Measurements from ENCODE around the gene ZC3H12A. TPM values are rescaled to one million over a fixed set of nuclear protein-coding genes. Genes with fewer than 3 reads are reported as not detected.

The ZC3H12A gene
- total and polyA plus RNA-seq, 2 donors (not counting 1 experiment from before 2014, with no cell fraction given): 73.0 to 170 TPM

DNA sequence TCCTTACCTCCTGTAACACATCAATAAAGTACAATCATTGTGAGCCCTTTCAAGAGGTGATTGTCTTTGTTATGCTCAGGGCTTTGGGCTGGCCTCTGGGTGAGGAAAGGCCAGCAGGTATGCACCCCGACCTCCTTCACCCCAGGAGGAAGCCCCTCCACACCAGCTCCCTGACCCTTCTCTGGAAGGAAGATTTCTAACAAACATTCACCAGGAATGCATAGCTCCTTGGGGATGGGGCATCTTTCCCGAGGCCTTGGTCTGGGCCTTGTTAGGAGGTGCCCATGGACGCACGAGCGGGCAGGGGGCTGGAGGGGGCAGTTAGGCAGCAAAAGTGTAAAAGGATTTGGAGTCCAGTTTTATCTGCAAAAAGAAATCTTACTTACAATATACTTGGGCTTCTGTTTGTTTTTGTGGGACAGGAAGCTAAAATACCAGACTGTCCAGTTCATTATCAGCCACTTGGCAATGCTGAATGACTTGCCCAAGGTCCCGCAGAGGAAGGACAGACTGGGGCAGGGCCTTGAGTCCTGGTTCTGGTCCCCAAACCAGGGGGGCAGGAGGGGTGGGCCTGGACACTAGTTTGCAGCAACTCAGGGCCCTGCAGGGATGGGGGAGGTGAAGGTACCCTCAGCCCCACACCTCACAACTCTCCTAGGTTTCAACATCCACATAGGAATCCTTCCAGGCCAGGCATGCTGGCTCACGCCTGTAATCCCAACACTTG is 10.1 kb downstream of the ZC3H12A start:
- WGBS (ENCODE audit: insufficient coverage): no CpG with 5 or more reads among the region's 7 CpGs
- H3K27ac ChIP-seq (ENCODE audit: low read length in 2 of 2): no peak overlapping the region
- H2AFZ ChIP-seq (ENCODE audit: insufficient read depth, low read depth, low read length, poor library complexity, severe bottlenecking): no peak overlapping the region
- Mint-ChIP-seq H3K27me3 (no peaks in the 10 kb centered on the region), H3K9me3 (ENCODE audit: insufficient read depth) (no peaks in the 10 kb centered on the region), H3K4me3 (no peak overlapping the region), H3K27ac (peak overlapping the region; percentile 53), H3K4me1 (peaks cover 43% of the 10 kb centered on the region)
- intact Hi-C loops (cut with micrococcal nuclease): no loop called here
- peaks cover 28% of the 10 kb centered on the region for H3K79me2 ChIP-seq (ENCODE audit: control insufficient read depth, insufficient read depth, low read length)
- H4K20me1 ChIP-seq (ENCODE audit: control insufficient read depth, insufficient read depth, low read length, poor library complexity, severe bottlenecking): peaks cover 53% of the 10 kb centered on the region
- TF ChIP-seq, protein P1, sequence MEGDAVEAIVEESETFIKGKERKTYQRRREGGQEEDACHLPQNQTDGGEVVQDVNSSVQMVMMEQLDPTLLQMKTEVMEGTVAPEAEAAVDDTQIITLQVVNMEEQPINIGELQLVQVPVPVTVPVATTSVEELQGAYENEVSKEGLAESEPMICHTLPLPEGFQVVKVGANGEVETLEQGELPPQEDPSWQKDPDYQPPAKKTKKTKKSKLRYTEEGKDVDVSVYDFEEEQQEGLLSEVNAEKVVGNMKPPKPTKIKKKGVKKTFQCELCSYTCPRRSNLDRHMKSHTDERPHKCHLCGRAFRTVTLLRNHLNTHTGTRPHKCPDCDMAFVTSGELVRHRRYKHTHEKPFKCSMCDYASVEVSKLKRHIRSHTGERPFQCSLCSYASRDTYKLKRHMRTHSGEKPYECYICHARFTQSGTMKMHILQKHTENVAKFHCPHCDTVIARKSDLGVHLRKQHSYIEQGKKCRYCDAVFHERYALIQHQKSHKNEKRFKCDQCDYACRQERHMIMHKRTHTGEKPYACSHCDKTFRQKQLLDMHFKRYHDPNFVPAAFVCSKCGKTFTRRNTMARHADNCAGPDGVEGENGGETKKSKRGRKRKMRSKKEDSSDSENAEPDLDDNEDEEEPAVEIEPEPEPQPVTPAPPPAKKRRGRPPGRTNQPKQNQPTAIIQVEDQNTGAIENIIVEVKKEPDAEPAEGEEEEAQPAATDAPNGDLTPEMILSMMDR (IDR thresholded peaks at IDR 0.05): no peak
- TF ChIP-seq EZH2 (IDR thresholded peaks at IDR 0.05; ENCODE audit: borderline replicate concordance, insufficient read depth, low read depth, low read length, poor library complexity, severe bottlenecking): no peak
- CTCF ChIA-PET: interaction anchor here (1.0 to 22.3 kb wide), 4 partner anchors 13 to 198 kb away, joined by 5 to 690 read pairs (median 46); no protein-coding TSS in a partner anchor
- no peak overlapping the region for H3K4me3 ChIP-seq (ENCODE audit: control extremely low read depth in 1 of 5, extremely low read depth in 1 of 5, insufficient read depth in 1 of 5, low read depth in 2 of 5, low read length in 4 of 5)
- no peak overlapping the region for H3K4me2 ChIP-seq (replicated peaks; ENCODE audit: low read depth, low read length, poor library complexity, severe bottlenecking)
- DNase-seq (peak; percentile 19), ATAC-seq (ENCODE audit: low read depth) (no peak)
- H3K9me3 ChIP-seq (ENCODE audit: control extremely low read depth in 1 of 3, control insufficient read depth in 2 of 3, insufficient read depth in 1 of 3, low read length in 2 of 3): no peaks in the 10 kb centered on the region
- POLR2A ChIA-PET: interaction anchor here (0.7 to 1.1 kb wide), 3 partner anchors 9 to 195 kb away, joined by 3 read pairs; no protein-coding TSS in a partner anchor
- H3K9ac ChIP-seq (ENCODE audit: low read length): no peak overlapping the region
- peaks cover 24 to 38% of the 10 kb centered on the region in 2 donors for H3K4me1 ChIP-seq (ENCODE audit: control insufficient read depth in 2 of 2, insufficient read depth in 2 of 2, low read length in 2 of 2)
- no peaks in the 10 kb centered on the region for H3K27me3 ChIP-seq (replicated peaks in 1 of 4; ENCODE audit: control extremely low read depth in 1 of 4, control insufficient read depth in 3 of 4, insufficient read depth in 4 of 4, low read length in 3 of 4)
- peaks cover 0 to 72% of the 10 kb centered on the region in 2 experiments for H3K36me3 ChIP-seq (replicated peaks in 1 of 2; ENCODE audit: control extremely low read depth in 1 of 2, control insufficient read depth in 1 of 2, extremely low read depth in 1 of 2, insufficient read depth in 2 of 2, low read length in 1 of 2)
